Measurements from ENCODE around the gene PIGU.
"Not testable (repeated sequence)": the region's sequence is repeated elsewhere in the genome, so short reads cannot be mapped to it uniquely, and the experiment has no call there.

PIGU gene, protein sequence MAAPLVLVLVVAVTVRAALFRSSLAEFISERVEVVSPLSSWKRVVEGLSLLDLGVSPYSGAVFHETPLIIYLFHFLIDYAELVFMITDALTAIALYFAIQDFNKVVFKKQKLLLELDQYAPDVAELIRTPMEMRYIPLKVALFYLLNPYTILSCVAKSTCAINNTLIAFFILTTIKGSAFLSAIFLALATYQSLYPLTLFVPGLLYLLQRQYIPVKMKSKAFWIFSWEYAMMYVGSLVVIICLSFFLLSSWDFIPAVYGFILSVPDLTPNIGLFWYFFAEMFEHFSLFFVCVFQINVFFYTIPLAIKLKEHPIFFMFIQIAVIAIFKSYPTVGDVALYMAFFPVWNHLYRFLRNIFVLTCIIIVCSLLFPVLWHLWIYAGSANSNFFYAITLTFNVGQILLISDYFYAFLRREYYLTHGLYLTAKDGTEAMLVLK

DNA sequence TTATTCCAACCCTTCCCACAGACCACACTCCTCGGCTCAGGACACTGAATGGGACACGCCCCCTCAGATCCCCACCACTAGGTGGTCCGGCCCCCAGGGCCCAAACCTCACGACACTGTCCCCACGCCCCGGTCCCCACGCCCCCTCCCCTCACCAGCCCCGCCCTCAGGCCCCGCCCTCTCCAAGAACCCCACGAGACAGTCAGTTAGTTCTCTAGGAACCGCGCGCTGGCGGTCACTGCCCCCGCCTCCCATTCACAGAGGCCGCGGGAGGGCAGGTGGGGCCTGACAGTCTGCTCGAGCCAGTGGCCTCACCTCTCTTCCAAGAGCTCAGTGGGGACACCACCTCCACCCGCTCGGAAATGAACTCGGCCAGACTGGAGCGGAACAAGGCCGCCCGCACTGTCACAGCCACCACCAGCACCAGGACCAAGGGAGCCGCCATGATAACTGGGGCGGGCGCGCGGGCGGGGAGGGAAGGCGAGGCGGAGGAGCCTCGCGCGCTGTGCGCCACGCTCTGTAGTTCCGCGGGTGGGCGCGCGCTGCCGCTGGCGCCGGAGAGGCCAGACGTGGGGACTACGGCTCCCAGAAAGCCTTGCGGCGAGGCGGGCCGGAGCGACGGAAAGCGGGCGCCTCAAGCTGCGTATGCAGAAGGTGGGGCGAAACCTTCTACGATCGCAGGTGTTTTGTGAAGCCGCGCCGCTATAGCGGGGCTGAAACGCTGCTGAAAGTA, at the start of gene PIGU:
TSS of gene PIGU (minus strand) at position 451 of the 732 bp plus-strand sequence. CDS start at position 444, 7 bp downstream.
- DNase-seq (ENCODE audit: low read depth): peak; percentile 96

DNA sequence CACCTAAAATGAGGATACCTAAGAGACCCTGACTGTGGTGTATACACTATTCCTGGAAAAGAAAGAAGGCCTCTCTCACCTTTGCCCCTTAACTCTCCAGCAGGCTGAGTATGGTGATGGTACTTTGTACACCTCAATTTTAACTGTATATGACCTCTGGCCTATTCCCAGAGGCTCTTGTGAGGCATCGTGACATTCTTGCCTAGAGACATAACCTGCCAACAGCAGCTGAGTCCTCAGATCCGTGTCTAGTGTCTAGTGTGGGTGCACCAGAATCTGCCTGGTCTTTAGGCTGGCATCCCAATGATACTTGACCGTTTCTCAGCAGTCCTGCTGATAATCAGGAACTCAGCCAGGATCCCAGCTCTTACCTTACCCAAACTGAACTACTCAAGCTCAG, 47.3 kb upstream of the PIGU start:
- no peak for DNase-seq (ENCODE audit: low read depth)

- DNase-seq (ENCODE audit: low read depth): not testable (repeated sequence)
Measured at GRCh38 chr20:34722560-34722959, 45.7 kb upstream of the PIGU start.

- DNase-seq (ENCODE audit: low read depth): no peak
Measured at GRCh38 chr20:34720266-34720665, 43.4 kb upstream of the PIGU start.

- DNase-seq (ENCODE audit: low read depth): not testable (repeated sequence)
Measured at GRCh38 chr20:34719242-34720017, 42.5 kb upstream of the PIGU start.

GRCh38 chr20:34717230-34718095, 40.6 kb upstream of the PIGU start:
- no peak for DNase-seq (ENCODE audit: low read depth)

- DNase-seq (ENCODE audit: low read depth): no peak
Measured at GRCh38 chr20:34716921-34717229, 40.0 kb upstream of the PIGU start.

GRCh38 chr20:34715384-34715783, 38.5 kb upstream of the PIGU start:
- no peak for DNase-seq (ENCODE audit: low read depth)

GRCh38 chr20:34713944-34714515, 37.1 kb upstream of the PIGU start:
- DNase-seq (ENCODE audit: low read depth): not testable (repeated sequence)

DNA sequence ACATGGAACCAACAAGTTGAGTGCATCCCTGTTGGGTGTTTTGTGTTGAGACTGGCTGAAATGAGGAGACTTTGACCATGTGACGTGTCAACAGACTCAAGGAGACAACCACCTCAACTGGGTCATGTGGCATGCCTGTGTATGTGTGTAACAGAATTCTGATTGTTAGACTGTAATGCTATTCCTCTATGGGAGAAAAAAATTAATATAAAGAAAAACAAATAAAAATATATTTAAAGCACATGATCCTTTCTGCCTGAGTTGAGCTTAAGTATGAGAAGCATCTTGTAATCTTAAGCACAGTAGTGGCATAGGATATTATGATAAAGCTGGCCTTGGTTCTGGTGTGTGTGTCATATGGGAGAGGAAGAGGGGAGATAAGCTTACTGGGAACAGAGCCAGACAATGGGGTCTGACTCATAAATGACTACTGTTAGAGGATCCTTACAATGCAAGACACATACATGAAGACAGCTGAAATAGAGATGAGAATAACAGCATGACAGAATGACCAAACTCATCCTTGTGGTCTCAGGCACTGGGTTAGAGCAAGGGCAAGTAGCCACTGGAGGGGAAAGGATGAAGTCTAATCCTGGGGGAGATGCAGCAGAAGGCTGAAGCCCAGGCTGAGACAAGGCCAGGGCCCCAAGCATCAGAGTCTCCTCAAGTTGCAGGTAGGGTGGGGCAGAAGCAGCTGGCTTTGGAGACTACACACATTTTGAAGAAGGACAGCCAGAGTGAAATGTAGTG, 36.5 kb upstream of the PIGU start:
- DNase-seq (ENCODE audit: low read depth): no peak

DNA sequence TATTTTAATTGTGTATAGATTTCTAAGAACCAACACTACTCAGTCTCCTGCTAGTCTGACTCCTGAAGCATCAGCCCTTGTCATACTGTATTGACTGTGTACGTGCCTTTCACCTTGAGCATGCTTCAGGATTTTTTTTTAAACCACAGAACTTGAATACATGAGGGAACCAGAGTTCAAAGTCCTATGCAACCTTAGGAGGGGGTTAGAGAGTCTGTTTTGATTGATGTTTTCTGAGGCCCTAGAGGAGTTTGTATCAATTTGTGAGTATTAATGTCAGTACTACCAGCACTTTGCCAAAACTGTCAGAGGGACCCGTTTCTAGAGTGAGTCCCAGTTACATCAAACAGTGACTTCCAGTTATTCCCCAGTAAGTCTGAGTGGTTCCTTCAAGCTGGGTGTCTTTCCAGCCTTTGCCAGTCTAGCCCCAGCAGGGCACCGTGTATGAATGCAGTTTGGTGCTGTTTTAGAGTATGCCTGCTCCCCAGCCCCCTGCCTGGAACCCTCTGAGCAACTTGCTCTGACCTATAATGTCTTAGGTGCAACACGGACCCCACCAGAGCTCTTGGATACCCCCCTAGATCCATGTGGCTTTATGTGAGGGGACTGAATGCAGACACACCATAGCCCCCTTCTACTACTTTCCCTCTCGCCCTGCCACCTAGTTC, 35.8 kb upstream of the PIGU start:
- no peak for DNase-seq (ENCODE audit: low read depth)

DNA sequence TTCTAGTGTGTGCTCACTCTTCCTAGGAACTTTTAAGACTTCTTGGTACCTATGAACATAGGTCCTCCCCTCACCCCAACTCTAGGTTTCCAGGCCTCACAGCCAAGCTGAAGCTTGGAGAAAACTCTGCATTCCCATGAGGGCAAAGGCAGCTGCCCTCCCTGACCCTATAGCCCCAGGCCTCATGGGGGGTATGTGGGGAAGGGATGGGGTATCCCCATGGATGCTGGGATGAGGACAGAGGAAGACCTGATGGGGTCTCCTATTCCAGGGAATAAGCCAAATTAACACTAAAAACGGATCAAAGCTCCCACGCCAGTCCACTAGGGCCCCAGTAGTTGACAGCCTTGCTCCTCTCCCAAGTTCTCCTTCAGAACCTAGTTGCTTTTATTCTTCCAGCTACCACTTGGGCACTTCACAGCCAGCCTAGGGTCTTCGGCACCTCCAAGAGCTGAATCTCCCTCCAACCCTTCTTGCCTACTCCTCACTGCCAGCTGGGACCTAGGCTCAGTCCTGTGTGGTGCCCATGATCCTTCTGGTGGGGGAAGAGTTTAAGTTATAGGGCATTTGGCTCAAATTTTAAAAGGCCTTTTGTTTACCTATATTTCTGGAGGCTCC, 35.0 kb upstream of the PIGU start:
- no peak for DNase-seq (ENCODE audit: low read depth)

DNA sequence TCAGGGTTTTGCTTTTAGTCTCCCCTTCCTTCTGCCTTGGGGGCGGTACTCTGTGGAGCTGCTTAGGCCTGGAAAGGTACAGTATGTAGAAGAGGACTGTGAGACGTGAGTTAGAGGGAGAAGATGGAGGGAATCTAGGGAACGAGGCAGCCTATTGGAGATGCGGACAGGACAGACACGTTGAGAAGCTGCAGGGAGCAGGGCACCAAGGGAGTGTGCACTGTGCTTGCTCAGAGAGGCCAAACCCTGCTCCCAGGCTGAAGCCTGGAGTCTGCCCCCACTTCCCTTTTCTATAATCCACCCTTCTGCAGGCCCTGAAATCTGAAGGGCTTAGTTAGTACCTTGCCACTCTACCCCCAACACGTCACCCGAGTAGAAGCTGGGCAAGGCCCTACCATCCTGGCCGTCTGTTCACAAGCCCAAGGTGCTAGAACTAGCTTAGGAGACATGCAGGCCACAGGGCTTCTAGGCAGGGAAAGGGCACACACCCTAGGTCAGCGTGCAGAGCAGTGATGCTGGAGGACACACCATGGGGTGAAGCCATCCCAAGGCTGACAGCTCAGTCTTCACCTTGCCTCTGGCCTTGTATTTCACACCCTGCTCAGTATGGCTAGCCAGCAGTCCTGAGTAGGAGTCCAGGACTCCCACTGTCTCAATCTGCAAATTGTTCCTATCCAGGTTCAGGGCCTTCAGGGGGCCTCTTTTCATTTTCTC, 34.1 kb upstream of the PIGU start:
- no peak for DNase-seq (ENCODE audit: low read depth)

DNA sequence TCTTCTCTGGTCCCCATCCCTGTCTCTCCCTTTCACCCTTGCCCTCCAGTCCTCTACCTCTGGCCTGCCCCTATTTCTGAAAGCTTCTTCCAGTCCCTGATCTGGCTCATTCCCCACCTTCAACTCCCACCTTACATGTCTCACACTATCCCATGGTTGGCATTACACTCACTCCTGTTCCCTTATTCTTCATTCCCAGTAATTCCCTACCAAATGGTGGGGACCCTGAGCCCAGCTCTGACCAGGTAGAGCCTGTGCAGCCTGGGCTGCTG, 33.6 kb upstream of the PIGU start:
- no peak for DNase-seq (ENCODE audit: low read depth)

DNA sequence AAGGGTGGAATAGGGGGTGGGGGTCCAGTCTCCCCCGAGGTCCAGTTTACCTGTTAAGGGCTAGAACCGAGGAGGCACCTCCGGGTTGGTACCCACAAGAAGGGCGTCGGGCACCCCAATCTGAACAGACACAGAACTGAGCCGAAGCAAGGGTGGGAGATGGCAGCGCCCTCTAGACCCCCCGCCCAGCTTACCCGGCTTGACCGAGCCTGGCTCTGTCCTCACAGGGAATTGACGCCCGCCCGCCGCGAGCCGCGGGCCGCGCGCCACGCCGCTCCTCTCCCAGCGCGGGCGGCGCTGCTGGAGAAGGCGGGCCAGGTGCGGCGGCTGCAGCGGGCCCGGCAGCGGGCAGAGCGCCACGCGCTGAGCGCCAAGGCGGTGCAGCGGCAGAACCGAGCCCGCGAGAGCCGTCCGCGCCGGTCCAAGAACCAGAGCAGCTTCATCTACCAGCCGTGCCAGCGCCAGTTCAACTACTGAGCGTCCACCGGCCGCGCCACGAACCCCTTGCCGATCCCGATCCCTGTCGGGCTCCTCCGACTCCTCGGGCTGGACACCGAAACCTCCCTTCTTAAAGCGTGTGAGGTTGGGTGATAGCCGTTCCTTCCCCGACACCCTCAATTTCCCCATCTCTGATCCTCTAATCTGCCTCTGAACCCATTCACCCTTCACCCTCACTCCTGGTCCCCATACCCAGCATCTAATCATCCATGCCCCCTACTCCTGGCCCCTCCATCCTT, 33.1 kb upstream of the PIGU start:
- DNase-seq (ENCODE audit: low read depth): no peak

DNA sequence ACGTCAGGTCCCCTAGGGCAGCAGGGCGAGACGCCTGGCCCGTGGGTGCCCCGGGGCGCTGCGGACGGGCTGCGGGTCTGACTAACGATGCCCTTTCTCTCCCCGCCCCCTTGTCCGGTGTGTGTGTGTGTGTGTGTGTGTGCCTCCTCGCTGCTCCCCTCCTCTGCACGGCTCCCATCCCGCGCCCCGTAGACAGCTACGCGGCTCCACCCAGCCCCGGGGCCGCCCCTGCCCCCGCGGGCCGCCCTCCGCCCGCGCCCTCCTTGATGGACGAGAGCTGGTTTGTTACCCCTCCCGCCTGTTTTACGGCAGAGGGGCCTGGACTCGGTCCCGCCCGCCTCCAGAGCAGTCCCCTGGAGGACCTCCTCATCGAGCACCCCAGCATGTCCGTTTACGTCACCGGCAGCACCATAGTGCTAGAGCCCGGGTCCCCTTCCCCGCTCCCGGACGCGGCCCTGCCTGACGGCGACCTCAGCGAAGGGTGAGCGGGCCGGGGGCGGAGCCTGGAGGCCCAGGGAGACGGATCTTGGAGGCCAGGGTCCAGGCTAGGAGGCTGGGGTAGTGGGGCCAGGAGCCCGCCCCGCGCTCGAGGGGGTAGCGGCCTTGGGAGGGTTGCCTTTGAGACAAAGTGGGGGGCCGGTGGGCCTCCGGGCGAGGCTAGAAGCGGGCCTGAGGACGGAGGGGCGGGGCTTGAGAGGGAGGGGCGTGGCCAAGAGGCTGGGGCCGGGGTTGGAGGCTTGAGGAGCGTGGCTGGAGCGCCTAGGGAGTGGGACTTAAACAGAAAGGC, 32.3 kb upstream of the PIGU start:
- peak; percentile 68 for DNase-seq (ENCODE audit: low read depth)

GRCh38 chr20:34708621-34709043, 31.7 kb upstream of the PIGU start:
- DNase-seq (ENCODE audit: low read depth): peak; percentile 37

Data from stimulated activated CD8-positive, alpha-beta memory T cell treated with anti-CD3 and anti-CD28 coated beads, Interleukin-12 subunit alpha, Interleukin-12 subunit beta, amount 100 ng/mL, for 4 hours (primary cell).